ENCODE data around the gene EPB41L2. TPM values are rescaled to one million over a fixed set of nuclear protein-coding genes. Genes with fewer than 3 reads are reported as not detected.

Gene EPB41L2
- total RNA-seq, 1 experiment from 2014 or later, result 74.8 TPM

DNA sequence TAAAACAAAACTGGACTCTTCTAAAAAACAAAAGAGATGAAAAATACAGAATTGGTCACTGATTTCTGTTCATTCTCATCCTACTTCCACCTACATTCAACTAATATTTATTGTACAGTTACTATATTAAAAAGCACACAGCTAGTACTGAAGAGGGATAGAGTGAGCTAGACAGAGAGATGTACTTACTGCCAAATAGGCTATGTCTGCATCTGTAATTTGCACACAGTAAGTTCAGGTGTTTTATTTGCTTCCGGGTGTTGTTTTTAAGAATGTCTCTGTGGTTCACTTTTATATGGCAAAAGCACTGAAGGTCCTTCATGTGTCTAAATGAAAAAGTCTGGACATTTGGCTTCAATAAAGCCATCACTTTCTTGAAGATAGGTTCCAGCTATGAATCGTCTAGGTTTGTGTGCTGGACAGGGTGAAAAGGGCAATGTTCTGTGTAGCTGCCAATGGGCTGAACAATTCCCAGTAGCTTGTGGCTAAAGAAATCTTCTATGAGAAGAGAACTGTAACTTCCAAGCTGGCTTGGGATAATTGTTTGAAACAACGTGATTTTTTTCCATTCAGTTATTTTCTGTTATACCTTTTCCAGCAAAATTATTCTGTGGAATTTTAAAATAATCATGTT, 47.3 kb downstream of the EPB41L2 start:
- ChIA-PET RAD21 (ENCODE audit: low non-redundant PET in 1 of 2, low total read pairs in 2 of 2, uncharacterized antibody in 2 of 2, unreplicated experiment in 2 of 2) (interaction anchor here in 1 of 2 experiments (0.7 kb wide), 1 partner anchor 32 kb away, joined by 3 read pairs; no protein-coding TSS in a partner anchor), POLR2A (no interaction called here), CTCF (no interaction called here)
- no peaks in the 10 kb centered on the region for H4K20me1 ChIP-seq (ENCODE audit: insufficient read depth)
- intact Hi-C loops (cut with micrococcal nuclease), result no loop called here
- ATAC-seq (no peak), DNase-seq (ENCODE audit: low read depth, low spot score) (no peak)
- H3K36me3 ChIP-seq (ENCODE audit: control insufficient read depth in 1 of 2, insufficient read depth in 2 of 2, low read length in 2 of 2), result no peaks in the 10 kb centered on the region
- H3K4me2 ChIP-seq (ENCODE audit: low read length), result no peak overlapping the region
- BruUV-seq (replicated peaks), result no TSS peak
- no peaks in the 10 kb centered on the region for H3K9me2 ChIP-seq (ENCODE audit: insufficient read depth)
- H3K79me2 ChIP-seq (ENCODE audit: insufficient read depth, low read length), result peaks cover 44% of the 10 kb centered on the region
- H3K4me3 ChIP-seq (replicated peaks in 1 of 2; ENCODE audit: low read depth in 1 of 2, low read length in 2 of 2), result no peak overlapping the region
- no peak overlapping the region for H3K9ac ChIP-seq (ENCODE audit: low read length)
- TF ChIP-seq SRF (IDR thresholded peaks at IDR 0.05; ENCODE audit: low read depth) (no peak), EZH2phosphoT487 (IDR thresholded peaks at IDR 0.05; ENCODE audit: borderline replicate concordance) (no peak), ZNF274 (IDR thresholded peaks at IDR 0.05; ENCODE audit: low read depth, low read length) (no peak), YY1 (IDR thresholded peaks at IDR 0.05; ENCODE audit: extremely low read depth, insufficient replicate concordance, low read depth, low read length) (no peak), POLR2AphosphoS5 (IDR thresholded peaks at IDR 0.05; ENCODE audit: low read depth, low read length) (no peak), SP1 (IDR thresholded peaks at IDR 0.05; ENCODE audit: low read depth) (no peak), ELF1 (IDR thresholded peaks at IDR 0.05; ENCODE audit: borderline replicate concordance, low read depth) (no peak), CBX3 (IDR thresholded peaks at IDR 0.05; ENCODE audit: low read depth) (no peak), EGR1 (IDR thresholded peaks at IDR 0.05; ENCODE audit: low read depth) (no peak), ATF3 (IDR thresholded peaks at IDR 0.05) (no peak), FOSL1 (IDR thresholded peaks at IDR 0.05; ENCODE audit: low read depth) (no peak), RAD21 (IDR thresholded peaks at IDR 0.05; ENCODE audit: low read depth) (no peak), POLR2A (IDR thresholded peaks at IDR 0.05; ENCODE audit: borderline replicate concordance, extremely low read depth, insufficient read depth, insufficient read length) (no peak)
- no peak overlapping the region for H2AFZ ChIP-seq (ENCODE audit: low read depth, low read length, poor library complexity, severe bottlenecking)
- no peak overlapping the region for H3K27ac ChIP-seq (ENCODE audit: low read depth, low read length)
- no peaks in the 10 kb centered on the region for H3K9me3 ChIP-seq (ENCODE audit: control insufficient read depth in 1 of 2, insufficient read depth in 1 of 2, low read depth in 1 of 2, low read length in 2 of 2)
- H3K27me3 ChIP-seq (ENCODE audit: insufficient read depth, low read length), result no peaks in the 10 kb centered on the region
- H3K4me1 ChIP-seq (ENCODE audit: control insufficient read depth in 1 of 2, insufficient read depth in 2 of 2, low read length in 2 of 2), result no peaks in the 10 kb centered on the region
